ENCODE measurements around the gene RPUSD1. TPM values are rescaled to one million over a fixed set of nuclear protein-coding genes. Genes with fewer than 3 reads are reported as not detected.

The RPUSD1 gene
- total RNA-seq, 2 experiments from 2014 or later, result 12.8 to 15.0 TPM

DNA sequence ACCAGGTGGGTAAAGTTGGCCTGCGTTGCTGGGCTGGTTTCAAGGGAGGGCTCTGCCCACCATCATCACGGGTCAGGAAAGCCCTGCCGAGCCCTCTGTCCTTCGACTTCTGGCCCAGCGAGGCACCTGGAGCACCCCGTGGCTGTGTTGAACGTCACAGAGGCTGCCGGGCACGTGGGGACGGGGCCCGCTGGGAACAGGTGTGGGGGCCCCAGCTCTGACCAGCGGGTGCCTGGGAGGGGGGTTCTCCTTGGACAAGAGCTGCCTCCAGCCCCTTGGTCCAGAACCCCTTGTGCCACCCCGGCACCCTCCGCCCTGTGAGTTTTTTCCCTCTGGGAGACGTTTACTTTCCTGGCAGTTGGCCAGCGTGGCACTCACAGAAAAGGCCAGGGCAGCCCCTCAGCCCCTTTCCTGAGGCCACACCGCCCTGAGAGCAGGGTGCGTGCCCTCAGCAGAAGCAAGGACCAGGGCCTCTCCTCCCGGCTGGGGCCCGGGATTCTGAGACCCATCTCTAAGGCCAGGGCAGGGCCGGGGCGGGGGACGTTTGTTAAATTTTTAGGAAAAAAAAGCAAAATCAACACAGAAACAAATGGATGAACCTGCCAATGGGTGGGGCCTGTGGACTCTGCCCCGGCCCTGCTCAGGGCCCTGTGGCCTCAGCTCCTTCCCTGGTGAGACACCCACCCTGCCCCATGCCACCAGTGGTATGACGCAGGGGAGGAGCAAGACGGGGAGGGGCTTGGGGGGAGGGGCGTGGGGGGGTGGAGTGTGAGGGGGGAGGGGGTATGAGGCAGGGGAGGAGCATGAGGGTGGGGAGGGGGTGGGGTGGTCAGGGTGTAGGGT, 43.6 kb upstream of the RPUSD1 start:
- intact Hi-C loops (cut with DNase I, micrococcal nuclease), result no loop called here
- Mint-ChIP-seq H3K4me1 (ENCODE audit: low read depth) (no peaks in the 10 kb centered on the region), H3K27me3 (peaks cover 10% of the 10 kb centered on the region), H3K36me3 (ENCODE audit: low read depth) (no peaks in the 10 kb centered on the region), H3K27ac (no peak overlapping the region), H3K4me3 (no peak overlapping the region), H3K9me3 (peaks cover 2% of the 10 kb centered on the region)
- H3K27ac ChIP-seq (ENCODE audit: low read depth in 1 of 2, low read length in 2 of 2), result no peak overlapping the region
- no peaks in the 10 kb centered on the region for H3K36me3 ChIP-seq (ENCODE audit: insufficient read depth, low read length)
- POLR2A ChIA-PET, result no interaction called here
- no peak overlapping the region for H3K4me3 ChIP-seq (ENCODE audit: low read length)
- no peak for TF ChIP-seq CTCF (IDR thresholded peaks at IDR 0.05)
- DNase-seq, result no peak
- no peaks in the 10 kb centered on the region for H3K27me3 ChIP-seq (ENCODE audit: control insufficient read depth in 1 of 2, insufficient read depth in 2 of 2, low read length in 2 of 2)
- ATAC-seq (ENCODE audit: poor library complexity), result no peak
- CTCF ChIA-PET, result no interaction called here
- H3K4me1 ChIP-seq (ENCODE audit: insufficient read depth, low read length), result peaks cover 3% of the 10 kb centered on the region
- H3K9me3 ChIP-seq (ENCODE audit: control insufficient read depth in 1 of 2, insufficient read depth in 1 of 2, low read length in 2 of 2), result peaks cover 13 to 27% of the 10 kb centered on the region in 2 experiments

GRCh38 chr16:830871-831570, 42.8 kb upstream of the RPUSD1 start:
- H3K27ac Mint-ChIP-seq, result no peak overlapping the region
- no peaks in the 10 kb centered on the region for H3K27me3 ChIP-seq (ENCODE audit: control insufficient read depth in 1 of 2, insufficient read depth in 2 of 2, low read length in 2 of 2)
- H3K4me1 ChIP-seq (ENCODE audit: insufficient read depth, low read length), result peaks cover 3% of the 10 kb centered on the region
- no peak overlapping the region for H3K4me3 ChIP-seq (ENCODE audit: low read length)
- no peaks in the 10 kb centered on the region for H3K36me3 ChIP-seq (ENCODE audit: insufficient read depth, low read length)
- ATAC-seq (ENCODE audit: poor library complexity) (no peak), DNase-seq (no peak)
- H3K36me3 Mint-ChIP-seq (ENCODE audit: low read depth), result no peaks in the 10 kb centered on the region
- TF ChIP-seq CTCF (IDR thresholded peaks at IDR 0.05), result no peak
- ChIA-PET POLR2A (no interaction called here), CTCF (no interaction called here)
- peaks cover 10% of the 10 kb centered on the region for H3K27me3 Mint-ChIP-seq
- no peak overlapping the region for H3K4me3 Mint-ChIP-seq
- intact Hi-C loops (cut with DNase I, micrococcal nuclease), result no loop called here
- no peaks in the 10 kb centered on the region for H3K9me3 Mint-ChIP-seq
- H3K4me1 Mint-ChIP-seq (ENCODE audit: low read depth), result no peaks in the 10 kb centered on the region
- no peak overlapping the region for H3K27ac ChIP-seq (ENCODE audit: low read depth in 1 of 2, low read length in 2 of 2)
- H3K9me3 ChIP-seq (ENCODE audit: control insufficient read depth in 1 of 2, insufficient read depth in 1 of 2, low read length in 2 of 2), result peaks cover 6 to 23% of the 10 kb centered on the region in 2 experiments

GRCh38 chr16:830107-830870, 42.1 kb upstream of the RPUSD1 start:
- H3K4me1 ChIP-seq (ENCODE audit: insufficient read depth, low read length), result peaks cover 3% of the 10 kb centered on the region
- no peak overlapping the region for H3K4me3 ChIP-seq (ENCODE audit: low read length)
- ChIA-PET POLR2A (no interaction called here), CTCF (no interaction called here)
- Mint-ChIP-seq H3K36me3 (ENCODE audit: low read depth) (no peaks in the 10 kb centered on the region), H3K4me3 (no peak overlapping the region), H3K9me3 (no peaks in the 10 kb centered on the region), H3K27ac (no peak overlapping the region), H3K4me1 (ENCODE audit: low read depth) (no peaks in the 10 kb centered on the region), H3K27me3 (peaks cover 10% of the 10 kb centered on the region)
- H3K9me3 ChIP-seq (ENCODE audit: control insufficient read depth in 1 of 2, insufficient read depth in 1 of 2, low read length in 2 of 2), result peaks cover 0 to 15% of the 10 kb centered on the region in 2 experiments
- no peak overlapping the region for H3K27ac ChIP-seq (ENCODE audit: low read depth in 1 of 2, low read length in 2 of 2)
- ATAC-seq (ENCODE audit: poor library complexity), result no peak
- no peaks in the 10 kb centered on the region for H3K36me3 ChIP-seq (ENCODE audit: insufficient read depth, low read length)
- no peaks in the 10 kb centered on the region for H3K27me3 ChIP-seq (ENCODE audit: control insufficient read depth in 1 of 2, insufficient read depth in 2 of 2, low read length in 2 of 2)
- TF ChIP-seq CTCF (IDR thresholded peaks at IDR 0.05), result no peak
- DNase-seq, result no peak
- intact Hi-C loops (cut with DNase I, micrococcal nuclease), result no loop called here
